Ammon's horn (tissue), 1 donor: ENCODE measurements around the gene VPS13D.
A peak's percentile ranks its signal among the peaks of the same experiment; 100 is the strongest.
"Not testable (repeated sequence)": the region's sequence is repeated elsewhere in the genome, so short reads cannot be mapped to it uniquely, and the experiment has no call there.

ENCODE experiments used
- DNase-seq: peaks from one replicate; pipeline ENCODE4 v3.0.0-alpha.2; 2016; ENCODE audit warnings: low spot score

Gene VPS13D

GRCh38 chr1:12294076-12294475 is 64.2 kb downstream of the VPS13D start:
- no peak for DNase-seq

DNA sequence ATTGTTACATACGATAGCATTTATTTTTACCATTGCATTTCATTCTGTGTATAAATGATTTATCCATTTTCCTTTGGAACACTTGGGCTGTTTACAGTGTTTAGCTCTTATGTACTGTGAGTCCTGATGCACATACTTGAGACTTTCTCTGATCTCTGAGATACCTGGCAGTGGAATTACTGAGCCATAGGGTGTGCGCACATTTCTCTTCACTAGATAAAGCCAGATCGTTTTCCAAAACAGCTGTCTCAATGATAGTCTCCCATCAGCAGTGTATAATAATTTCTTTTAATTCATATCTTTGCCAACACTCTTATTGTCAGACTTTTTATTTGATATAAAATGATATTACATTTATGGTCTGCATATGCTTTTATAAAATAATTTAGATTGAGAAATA is 66.2 kb downstream of the VPS13D start:
- no peak for DNase-seq

DNA sequence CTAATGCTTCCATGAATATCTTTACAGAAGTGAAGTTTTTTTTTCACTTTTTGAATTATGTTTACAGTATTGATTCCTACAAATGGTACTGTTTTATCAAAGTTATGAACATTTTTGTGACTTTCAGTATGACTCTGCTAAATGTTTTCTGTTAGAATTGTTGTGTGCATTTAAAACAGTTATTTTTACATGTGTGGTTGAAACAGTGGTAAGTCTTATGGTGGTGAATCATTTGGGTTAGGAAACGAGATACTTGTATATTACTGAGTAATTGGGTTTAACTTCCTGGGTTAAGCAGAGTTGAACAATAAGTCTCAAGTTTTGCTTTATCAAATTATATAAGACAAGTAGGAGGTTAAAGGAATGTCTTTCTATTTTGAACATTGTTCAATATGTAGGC is 66.8 kb downstream of the VPS13D start:
- DNase-seq = no peak

GRCh38 chr1:12300706-12301105 is 70.9 kb downstream of the VPS13D start:
- no peak for DNase-seq

GRCh38 chr1:12301518-12302237 is 71.8 kb downstream of the VPS13D start:
- DNase-seq = no peak

- no peak for DNase-seq
Observed at GRCh38 chr1:12302798-12303447, 73.1 kb downstream of the VPS13D start.

GRCh38 chr1:12305377-12305776 is 75.5 kb downstream of the VPS13D start:
- peak; percentile 28 for DNase-seq

DNA sequence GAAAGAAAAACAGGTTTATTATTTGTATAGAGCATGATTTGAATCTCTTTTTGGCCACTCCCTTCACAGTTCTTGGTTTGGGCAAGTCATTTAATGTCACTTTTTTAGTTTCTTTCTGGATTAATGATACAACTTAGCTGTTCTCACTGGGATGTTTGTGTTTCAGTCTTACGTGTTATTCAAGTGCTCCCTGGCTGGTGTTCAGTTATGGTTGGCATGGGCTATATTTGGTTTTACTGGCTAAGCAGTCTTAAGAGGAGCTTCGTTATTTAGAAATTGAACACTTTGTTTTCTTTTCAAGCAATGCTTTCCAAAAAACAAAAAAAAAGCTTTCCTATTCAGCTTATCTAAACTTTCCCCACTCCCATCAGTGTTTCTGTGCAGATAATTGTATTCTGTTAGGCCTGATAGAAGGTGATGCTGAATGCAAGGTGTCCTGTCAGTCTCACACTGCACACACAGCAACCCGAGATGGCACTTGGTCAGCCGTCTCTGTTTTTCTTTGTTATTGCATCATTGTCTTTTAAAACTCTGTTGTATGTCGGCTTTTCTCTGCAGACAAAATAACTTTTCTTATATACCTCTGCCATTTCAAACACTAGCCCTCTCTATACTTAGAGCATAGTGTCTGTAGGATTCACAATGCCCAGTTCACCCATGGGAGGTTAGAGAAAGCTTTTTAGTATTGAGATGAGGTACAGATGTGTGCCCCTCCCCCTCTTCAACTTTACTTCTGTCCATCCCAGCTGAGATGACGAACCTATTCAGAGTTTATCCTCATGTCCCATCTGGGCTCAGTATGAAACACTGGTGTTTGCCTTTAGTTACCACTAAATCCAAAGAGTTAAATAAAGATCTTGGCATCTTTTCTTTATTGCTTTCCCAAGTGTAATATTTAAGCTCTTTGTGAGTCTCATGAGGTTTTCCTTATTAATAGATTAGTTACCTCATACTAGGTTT is 80.2 kb downstream of the VPS13D start:
- no peak for DNase-seq

GRCh38 chr1:12314333-12314903 is 84.6 kb downstream of the VPS13D start:
- no peak for DNase-seq

- no peak for DNase-seq
Observed at GRCh38 chr1:12315146-12315545, 85.3 kb downstream of the VPS13D start.

DNA sequence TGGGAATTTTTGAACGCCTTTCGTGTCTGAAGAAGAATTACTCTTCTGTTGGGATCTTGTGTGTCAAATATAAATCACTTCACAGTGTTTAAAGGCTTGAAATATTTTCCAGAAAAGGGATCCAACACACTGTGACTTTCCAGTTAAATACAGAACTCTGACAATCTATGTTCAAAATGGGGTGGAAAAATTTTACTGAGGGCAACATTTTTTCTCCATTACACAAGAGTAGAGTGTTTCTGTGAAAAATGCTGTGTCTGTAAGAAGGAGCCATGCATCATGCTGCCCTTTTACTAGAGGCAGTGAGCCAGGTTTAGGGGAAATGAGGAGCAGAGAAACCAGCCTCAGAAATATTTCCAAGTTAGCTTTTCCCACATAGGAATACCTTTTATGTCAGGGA is 86.5 kb downstream of the VPS13D start:
- no peak for DNase-seq

DNA sequence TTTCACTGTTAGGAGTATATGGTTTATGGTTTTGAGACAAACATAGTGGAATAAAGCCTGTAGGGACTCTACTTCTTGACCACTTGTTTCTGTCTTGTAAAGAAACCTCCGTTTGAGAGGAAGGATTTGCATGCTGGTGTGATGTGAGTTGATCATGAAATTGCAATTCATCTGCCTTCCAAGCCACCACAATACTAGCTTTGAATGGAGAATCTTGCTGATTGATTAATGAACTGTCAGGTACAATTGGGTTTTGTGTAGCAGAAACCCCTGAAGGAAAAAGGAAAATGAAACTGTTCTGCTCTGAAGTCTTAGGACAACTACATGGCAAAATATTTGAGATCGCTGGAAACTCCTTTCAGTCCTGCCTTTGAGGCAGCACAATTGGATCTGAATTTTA is 90.7 kb downstream of the VPS13D start:
- no peak for DNase-seq

GRCh38 chr1:12324423-12324822 is 94.6 kb downstream of the VPS13D start:
- DNase-seq = no peak

GRCh38 chr1:12324973-12325372 is 95.1 kb downstream of the VPS13D start:
- DNase-seq = not testable (repeated sequence)

DNA sequence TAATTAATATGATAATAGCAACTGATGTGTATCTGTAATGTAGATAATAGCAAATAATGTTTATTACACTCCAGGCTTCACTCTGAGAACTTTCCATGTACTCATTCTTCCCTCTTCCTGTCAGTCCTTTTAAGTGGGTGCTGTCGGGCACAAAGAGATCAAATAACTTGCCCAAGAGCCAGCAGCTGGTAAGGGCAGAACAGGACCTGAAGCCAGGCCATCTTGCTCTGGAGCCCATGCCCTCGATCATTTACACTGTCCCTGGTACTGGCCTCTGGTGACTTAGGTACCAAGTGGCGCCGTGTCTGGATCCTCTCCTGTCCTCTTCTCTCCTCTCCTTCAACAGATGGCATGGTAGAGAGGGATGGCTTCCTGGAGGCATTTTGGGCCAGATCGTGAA is 97.2 kb downstream of the VPS13D start:
- DNase-seq = no peak

DNA sequence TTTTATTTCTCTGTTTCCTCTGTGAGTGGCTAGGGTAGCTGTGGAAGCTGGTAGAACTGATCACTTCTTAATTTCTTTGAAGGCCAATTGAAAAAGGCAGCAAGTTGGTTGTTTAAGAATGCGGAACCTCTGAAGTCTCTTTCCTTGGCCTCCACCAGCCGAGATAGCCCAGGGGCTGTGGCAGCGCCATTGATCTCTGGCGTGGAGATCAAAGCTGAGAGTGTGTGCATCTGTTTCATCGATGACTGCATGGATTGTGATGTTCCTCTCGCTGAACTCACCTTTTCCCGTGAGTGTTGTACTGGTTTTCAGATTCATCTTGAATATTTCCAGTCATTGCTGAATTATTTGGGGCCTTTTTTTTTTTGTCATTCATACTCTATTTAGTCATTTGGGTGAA is 97.7 kb downstream of the VPS13D start:
- no peak for DNase-seq

- peak; percentile 25 for DNase-seq
Observed at GRCh38 chr1:12333036-12333785, 103.4 kb downstream of the VPS13D start.

DNA sequence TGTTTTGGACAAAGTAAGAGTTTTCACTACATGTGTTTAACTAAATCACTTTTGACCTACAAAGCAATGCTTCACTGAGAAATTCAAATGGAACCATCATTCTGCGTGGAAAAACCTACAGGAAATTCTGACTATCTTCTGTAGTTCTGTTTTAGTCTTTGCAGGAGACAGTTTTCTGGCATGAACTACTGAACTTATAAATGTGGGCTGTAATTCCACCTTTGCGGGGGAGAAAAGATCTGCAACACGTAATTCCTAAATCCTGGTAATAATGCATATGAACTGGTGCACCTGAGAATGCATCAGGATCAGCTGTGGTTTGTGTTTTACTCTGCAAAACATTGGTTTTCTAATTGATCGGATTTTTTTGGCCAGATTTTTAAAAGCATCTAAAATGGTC is 106.0 kb downstream of the VPS13D start:
- DNase-seq = no peak

DNA sequence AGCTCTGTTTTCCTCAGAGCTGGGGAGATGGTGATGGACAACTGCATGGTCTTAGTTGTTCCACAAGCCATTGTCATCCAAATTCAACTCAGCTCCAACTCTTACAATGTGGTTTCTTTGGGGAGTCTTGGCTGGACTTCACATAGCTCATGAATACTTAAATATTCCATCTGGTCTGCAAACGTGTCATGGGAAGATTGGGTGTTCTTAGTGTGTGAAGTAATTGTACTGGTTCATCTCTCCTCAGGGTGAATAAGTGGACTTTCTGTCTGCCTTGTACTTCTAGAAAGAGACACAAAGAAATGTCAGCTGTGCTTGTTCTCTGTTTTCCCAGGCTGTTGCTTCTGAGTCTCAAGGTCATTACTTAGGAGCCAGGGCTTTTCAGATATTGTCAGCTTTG is 106.6 kb downstream of the VPS13D start:
- DNase-seq = no peak

- DNase-seq = peak; percentile 28
Observed at GRCh38 chr1:12338017-12338416, 108.2 kb downstream of the VPS13D start.

DNA sequence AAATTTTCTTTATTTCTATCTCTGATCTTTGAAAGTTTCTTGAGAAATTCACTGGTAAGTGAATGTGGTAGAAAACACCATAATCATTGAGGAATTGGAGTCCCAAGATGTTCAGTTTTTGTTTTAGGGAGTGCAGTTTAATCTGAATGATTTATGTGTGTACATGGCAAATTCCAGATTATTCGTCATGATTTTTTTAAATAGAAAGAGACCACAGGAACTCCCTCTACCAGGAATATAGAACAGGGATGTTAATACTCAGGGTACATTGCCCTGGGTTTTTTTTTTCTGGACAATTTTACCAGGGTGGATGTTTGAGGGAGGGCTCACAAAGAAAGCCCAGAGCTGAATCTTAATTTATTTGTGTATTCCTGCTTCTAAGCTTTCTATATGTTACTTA is 109.0 kb downstream of the VPS13D start:
- DNase-seq = no peak

GRCh38 chr1:12339396-12339795 is 109.6 kb downstream of the VPS13D start:
- peak; percentile 12 for DNase-seq
